ENCODE data around the gene RBFOX1.

Gene RBFOX1

DNA sequence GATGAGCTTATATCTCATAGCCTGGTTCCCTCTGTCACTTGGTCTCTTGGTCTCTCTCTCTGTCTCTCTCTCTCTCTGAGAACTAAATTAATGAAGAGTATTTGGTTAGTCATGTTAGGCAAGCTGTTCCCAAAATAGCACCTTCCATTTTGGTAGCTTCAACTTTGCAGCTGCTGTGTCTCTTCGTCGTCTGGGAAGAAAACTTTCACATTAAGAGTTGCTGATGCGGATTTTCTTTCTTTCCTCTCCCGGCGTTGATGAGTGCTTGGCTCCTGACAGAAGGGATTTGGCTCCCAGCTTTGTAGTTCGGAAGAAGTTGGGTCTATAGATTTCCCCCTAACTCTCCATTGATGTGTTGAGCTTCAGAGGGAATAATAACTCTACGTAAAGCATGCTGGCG is at the start of gene RBFOX1:
TSS of gene RBFOX1 (plus strand) at position 235 of the 400 bp plus-strand sequence.
- DNase-seq, result no peak

DNA sequence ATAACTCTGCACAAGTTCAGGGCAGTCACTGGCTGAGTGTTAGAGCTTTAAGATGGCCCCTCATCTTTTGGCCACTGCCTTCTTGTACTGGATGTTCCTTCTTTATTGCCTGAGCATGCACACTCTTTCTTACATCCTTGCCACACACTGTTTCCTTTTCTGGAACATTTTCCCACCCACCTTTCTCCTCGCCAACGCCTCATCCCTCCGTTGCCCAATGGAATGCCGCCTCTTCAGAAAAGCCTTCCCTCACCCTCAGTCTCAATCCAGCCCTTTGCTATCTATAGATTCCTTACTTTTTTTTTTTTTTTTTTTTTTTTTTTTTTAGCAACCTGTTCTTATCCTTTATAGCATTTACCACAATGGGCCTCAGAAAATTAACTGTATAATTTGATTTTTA is 47.9 kb upstream of the RBFOX1 start:
- DNase-seq, result no peak

GRCh38 chr16:7285520-7285919 is 47.1 kb upstream of the RBFOX1 start:
- no peak for DNase-seq

DNA sequence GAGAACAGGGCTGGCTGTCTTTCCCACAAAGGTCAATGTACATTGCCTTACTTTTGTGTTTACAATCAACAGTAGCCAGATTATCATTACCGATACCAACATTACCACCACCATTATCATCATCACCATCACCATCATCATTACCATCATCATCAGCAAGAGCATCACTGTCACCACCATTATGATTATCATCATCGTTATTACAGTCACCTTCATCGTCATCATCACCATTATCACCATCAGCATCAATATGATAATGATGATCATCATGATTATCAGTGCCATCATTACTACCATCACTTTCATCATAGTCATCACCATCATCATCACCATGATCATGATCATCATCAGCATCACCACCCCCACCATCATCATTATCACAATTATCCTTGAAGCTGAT is 43.3 kb upstream of the RBFOX1 start:
- DNase-seq, result no peak

- no peak for DNase-seq
These were observed 42.0 kb upstream of the RBFOX1 start for GRCh38 chr16:7290682-7291081.

- DNase-seq, result no peak
These were observed 38.6 kb upstream of the RBFOX1 start for GRCh38 chr16:7294020-7294419.

GRCh38 chr16:7303052-7303610 is 29.5 kb upstream of the RBFOX1 start:
- no peak for DNase-seq

DNA sequence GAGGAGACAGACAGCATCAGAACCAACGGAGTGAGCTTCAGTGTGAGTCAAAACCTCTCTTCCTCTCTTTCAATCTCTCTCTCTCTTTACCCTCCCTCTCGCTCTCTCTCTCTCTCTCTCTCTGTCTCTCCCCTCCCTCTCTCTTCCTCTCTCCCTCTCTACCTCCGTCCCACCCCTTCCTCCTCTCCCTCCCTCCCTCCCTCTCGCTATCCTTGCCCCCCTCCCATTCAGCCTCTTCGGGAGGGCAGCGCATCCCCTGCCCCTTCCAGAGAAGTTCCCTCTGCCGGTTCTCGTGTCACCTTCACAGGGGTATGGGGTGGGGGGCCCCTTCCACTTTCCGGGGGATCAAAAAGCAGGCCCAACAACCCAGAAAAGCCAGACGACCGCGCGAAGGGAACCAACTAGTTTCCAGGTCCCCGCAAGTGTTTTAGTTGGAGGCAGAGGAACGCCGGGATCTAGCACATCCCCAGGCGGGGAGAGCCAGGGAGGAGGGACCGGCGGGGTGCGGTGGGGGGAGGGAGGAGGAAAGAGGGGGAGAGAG is 28.9 kb upstream of the RBFOX1 start:
- DNase-seq, result no peak

DNA sequence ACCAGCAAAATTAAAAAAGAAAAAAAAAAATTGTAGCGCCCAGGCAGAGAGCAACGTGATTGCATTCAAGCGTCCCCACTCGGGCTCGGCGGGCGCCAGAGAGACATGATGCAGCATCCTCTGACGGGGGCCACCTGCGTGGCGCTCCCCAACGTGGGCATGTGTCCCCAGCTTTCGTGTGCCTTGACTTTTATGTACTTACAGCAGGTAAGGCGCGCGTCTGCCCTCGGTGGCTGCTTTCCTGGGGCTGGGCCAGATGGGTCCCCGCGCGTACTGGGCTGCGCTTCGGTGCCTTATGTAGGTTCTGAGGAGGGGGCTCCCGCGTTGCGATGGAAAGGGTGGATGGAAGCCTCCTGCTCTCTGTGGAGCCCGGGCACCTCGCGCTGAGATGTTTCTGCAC is 28.4 kb upstream of the RBFOX1 start:
- no peak for DNase-seq

- no peak for DNase-seq
These were observed 27.7 kb upstream of the RBFOX1 start for GRCh38 chr16:7304958-7305357.

GRCh38 chr16:7313170-7313569 is 19.5 kb upstream of the RBFOX1 start:
- no peak for DNase-seq

- DNase-seq, result no peak
These were observed 18.5 kb upstream of the RBFOX1 start for GRCh38 chr16:7314163-7314562.

- no peak for DNase-seq
These were observed 16.8 kb upstream of the RBFOX1 start for GRCh38 chr16:7315813-7316212.

DNA sequence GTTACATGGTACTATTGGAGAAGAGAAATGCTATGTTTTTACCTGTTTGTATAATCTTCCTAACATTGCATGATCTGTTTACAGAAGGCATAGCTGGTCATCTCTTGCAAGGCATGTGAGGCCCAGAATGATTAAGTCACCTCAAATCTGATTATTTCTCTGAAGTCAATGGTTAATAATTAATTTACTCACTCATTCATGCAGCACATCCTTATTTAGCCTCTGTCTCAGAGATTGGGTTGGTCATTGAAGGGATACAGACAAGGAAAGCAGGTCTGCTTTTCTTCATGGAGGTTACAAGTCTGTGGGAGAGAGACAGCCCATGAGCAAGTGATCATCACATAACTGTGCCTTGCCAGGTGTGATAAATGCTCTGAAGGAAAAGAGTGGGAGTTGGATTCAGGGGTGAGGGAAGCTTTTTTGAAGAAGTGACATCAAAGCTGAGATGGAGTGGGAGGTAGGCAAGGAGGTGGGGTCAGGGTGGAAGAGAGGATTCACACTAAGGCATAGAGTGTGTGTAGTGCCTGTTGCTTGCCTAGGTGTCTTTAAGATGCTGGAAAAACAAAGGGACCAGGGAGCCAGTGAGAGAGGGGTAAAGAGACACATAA is 16.3 kb upstream of the RBFOX1 start:
- DNase-seq, result no peak

- no peak for DNase-seq
These were observed 14.7 kb upstream of the RBFOX1 start for GRCh38 chr16:7317982-7318381.

- no peak for DNase-seq
These were observed 14.0 kb upstream of the RBFOX1 start for GRCh38 chr16:7318686-7319085.

DNA sequence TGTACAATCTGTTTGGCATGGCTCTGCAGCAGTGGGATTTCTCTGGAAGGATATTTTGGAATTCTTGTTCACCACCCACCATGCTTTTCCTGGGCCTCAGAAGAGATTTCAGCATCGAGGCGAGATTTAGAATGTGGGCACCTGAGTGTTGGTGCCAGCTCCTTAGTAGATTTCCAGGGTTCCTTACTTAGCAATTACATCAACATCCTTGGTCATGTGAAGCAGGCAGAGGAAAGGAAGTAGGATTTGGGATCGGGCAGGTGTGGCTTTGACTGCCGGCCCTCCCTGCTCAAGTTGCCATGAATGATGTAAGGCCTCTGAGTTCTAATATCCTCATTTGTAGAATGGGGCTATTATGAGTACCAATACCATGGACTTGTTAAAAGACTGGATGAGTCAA is 13.1 kb upstream of the RBFOX1 start:
- DNase-seq, result no peak

GRCh38 chr16:7321661-7322060 is 11.0 kb upstream of the RBFOX1 start:
- DNase-seq, result no peak

DNA sequence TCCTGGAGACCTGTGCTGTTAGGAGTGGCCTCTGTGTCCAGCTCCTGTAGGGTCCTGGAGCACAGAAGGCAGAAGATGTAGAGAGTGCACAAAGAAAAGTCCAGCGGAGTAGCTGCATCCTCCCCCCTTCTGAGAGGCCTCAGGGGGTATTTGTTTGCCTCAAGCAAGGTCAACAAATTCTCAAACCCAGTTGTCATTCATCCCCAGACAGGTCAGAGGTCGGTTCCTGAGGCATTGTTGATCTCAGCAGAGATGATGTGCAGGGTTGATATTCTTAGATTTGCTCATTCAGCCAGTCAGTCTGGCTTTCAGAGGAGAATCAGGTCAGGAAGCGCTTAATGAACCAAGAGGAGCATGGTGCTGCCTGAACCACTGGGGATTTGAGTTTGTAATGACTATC is 8.3 kb upstream of the RBFOX1 start:
- DNase-seq, result no peak

- no peak for DNase-seq
These were observed 6.8 kb upstream of the RBFOX1 start for GRCh38 chr16:7325834-7326233.

GRCh38 chr16:7330709-7331108 is 1.9 kb upstream of the RBFOX1 start:
- no peak for DNase-seq

DNA sequence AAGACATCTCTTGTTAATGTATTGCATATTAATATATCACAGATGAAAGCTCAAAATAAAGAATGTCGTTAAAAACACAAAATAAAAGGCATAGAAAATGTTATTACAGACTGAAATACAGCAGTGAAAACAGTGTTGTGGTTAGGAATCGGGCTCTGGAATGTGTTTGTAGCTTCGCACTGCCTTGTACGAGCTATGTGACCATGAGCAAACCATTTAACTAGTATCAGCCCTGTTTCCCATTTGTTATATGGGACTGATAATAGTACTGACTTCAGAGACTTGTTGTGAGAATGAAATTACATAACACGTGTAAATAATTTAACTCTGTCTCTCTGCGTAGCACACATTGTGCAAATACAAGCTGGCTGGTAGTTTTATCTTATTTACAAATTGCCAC is 648 bp upstream of the RBFOX1 start:
- no peak for DNase-seq

GRCh38 chr16:7333180-7333725 is 608 bp downstream of the RBFOX1 start:
- DNase-seq, result no peak

DNA sequence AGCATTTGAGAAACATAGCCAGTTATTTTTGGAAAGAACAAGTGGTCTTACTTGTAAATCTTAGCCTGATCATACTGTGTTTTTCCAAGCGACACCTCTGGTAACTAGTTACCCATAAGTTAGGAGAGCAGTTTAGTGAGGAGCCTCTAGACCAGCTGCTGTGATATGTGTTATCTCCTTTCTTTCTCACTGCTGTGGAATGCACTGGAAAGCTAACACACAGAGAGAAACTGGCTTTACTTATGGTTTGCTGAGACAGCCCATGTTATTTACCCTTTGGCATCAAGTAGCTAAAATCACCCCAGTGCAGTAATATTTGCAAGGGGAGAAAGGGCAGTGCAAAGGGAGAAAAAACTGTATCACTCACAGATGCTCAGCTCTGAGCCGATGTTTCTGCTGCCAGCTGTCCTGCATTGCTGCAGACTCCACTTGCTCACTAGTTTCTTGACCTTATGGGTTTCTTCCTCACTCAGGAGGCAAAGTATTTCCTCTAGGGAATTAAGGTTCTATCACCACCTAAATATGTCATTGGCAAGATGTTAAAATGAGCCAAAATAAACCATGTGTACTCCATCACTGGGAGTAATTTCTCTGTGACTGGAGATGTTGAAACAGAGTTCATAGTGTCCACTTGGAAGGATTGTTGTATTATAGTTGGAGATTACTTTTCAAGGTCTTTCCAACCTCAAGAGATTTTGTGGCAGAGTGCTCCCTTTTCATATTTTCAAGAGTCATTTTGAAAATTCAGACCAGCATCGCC is 2.3 kb downstream of the RBFOX1 start:
- DNase-seq, result no peak
